Fibroblast of peridontal ligament (primary cell): ENCODE results near the gene DEAF1.
A peak's percentile ranks its signal among the peaks of the same experiment; 100 is the strongest.
"Not testable (repeated sequence)": the region's sequence is repeated elsewhere in the genome, so short reads cannot be mapped to it uniquely, and the experiment has no call there.

ENCODE experiments used
- DNase-seq: peaks from one replicate; pipeline ENCODE4 v3.0.0-alpha.2; 2010; ENCODE audit errors: extremely low read depth

DEAF1 gene, protein sequence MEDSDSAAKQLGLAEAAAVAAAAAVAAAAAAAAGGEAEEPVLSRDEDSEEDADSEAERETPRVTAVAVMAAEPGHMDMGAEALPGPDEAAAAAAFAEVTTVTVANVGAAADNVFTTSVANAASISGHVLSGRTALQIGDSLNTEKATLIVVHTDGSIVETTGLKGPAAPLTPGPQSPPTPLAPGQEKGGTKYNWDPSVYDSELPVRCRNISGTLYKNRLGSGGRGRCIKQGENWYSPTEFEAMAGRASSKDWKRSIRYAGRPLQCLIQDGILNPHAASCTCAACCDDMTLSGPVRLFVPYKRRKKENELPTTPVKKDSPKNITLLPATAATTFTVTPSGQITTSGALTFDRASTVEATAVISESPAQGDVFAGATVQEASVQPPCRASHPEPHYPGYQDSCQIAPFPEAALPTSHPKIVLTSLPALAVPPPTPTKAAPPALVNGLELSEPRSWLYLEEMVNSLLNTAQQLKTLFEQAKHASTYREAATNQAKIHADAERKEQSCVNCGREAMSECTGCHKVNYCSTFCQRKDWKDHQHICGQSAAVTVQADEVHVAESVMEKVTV

GRCh38 chr11:694563-695287 lies at the start of gene DEAF1:
Gene DEAF1, minus strand, starts transcription at chr11:695222. Its CDS starts 175 bp downstream, at chr11:695047.
- peak; percentile 96 for DNase-seq

DNA sequence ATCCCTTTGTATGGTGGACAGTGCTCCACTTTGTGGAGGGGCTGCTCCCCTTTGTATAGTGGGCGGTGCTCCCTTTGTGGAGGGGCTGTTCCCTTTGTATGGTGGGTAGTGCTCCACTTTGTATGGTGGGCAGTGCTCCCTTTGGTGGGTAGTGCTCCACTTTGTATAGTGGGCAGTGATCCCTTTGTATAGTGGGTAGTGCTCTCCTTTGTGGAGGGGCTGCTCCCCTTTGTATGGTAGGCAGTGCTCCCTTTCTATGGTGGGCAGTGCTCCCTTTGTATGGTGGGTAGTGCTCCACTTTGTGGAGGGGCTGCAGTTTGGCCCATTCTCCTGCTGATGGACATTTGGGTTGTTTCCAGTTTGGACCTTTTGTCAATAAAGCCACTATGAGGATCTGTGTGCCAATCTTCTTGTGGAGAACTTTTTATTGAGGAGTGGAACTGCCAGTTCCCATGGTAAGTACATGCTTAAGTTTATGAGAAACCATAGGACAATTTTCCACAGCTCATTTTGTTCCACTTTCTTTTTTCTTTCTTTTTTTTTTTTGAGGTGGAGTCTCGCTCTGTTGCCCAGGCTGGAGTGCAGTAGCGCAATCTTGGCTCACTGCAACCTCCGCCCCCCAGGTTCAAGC lies 47.7 kb upstream of the DEAF1 start:
- DNase-seq = no peak

GRCh38 chr11:742156-742546 lies 47.1 kb upstream of the DEAF1 start:
- DNase-seq = no peak

- not testable (repeated sequence) for DNase-seq
These were observed 42.9 kb upstream of the DEAF1 start for GRCh38 chr11:737899-738298.

DNA sequence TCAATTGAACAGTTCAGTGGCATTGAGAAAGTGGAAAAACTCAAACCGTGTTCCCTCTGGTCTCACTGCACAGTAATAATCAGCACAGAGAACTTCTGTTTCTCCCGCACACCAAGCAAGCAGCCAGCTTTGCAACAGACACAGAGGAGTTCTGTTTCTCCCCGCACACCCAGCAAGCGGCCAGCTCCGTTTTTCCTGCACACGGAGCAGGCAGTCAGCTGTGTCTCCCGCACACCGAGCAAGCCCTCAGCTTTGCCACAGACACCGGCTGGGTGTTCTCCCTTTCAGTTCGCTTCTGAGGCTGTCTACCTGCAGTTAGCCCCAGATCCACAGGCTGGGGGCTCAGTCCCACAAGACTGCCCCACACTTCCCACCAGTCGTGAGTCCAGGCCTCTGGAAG lies 42.3 kb upstream of the DEAF1 start:
- no peak for DNase-seq

GRCh38 chr11:734541-734940 lies 39.5 kb upstream of the DEAF1 start:
- not testable (repeated sequence) for DNase-seq

DNA sequence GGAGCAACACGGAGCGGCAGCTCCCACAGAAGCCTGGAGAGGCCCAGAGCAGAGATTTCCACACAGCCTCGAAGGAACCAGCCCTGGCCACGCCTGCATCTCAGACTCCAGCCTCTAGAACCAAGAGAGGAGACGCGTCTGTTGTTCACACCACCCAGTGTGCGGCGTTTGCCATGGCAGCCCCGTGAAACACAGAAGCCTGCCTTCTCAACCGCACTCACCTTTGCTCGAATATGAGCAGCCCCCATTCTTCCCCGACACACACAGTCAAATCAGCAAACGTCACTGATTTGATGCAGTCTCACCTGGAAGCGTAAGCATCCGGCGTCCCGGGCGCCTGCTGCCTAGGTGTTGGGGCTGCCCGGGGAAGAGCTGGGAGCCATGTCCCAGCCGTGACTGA lies 38.0 kb upstream of the DEAF1 start:
- no peak for DNase-seq

DNA sequence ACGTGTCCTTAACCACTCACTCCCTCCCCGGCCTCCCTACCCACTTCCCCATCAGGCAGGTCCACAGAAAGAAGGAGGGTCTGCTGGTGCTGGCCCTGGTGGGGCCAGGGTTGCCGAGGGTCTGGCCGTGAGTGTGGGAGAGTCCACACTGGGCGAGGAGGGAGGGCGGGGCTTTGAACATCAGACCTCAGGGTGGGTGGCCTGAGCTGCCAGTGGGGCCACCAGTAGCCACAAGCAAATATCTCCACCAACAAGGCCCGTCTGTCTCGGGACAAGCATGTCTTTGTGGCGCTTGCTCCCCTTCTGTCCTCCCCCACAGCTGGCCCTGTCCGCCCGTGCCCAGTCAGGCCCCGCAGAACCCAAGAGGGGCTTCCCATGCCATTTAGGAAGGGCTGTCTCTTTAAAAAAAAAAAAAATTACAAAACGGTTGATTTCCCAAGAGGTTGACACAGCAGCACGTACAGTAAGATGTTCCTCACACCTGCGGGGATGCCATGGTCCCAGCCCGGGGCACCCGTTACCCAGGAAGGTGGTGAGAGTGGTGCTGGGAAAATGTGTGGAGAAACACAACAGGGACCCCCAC lies 34.6 kb upstream of the DEAF1 start:
- DNase-seq = no peak

DNA sequence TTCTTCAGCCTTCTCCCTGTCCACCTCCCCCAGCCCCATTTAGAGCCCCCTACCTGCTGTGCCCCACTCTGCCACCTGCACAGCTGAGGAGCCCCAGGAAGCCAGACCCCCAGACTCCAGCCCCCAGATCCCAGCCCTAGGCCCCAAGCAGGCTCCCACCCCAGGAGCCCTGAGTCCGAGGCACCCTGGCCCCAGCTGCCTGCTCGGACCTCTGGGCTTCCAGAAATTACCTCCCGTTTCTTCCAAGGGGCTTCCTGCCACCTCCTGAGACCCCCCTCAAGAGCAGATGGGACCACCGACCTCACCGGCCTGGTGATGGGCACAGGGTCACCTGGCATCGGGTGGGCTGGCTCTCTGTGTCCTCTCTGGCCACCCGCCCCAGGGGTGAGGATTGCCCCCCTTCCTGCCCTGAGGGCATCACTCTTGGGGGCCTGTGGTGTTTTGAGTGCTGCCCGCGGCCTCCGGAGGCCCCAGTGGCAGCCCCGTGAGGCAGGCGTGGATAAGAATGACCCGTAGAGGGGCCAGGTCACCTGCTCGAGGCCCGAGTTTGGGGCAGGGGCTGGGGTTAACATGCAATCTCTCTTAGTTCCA lies 34.0 kb upstream of the DEAF1 start:
- no peak for DNase-seq

DNA sequence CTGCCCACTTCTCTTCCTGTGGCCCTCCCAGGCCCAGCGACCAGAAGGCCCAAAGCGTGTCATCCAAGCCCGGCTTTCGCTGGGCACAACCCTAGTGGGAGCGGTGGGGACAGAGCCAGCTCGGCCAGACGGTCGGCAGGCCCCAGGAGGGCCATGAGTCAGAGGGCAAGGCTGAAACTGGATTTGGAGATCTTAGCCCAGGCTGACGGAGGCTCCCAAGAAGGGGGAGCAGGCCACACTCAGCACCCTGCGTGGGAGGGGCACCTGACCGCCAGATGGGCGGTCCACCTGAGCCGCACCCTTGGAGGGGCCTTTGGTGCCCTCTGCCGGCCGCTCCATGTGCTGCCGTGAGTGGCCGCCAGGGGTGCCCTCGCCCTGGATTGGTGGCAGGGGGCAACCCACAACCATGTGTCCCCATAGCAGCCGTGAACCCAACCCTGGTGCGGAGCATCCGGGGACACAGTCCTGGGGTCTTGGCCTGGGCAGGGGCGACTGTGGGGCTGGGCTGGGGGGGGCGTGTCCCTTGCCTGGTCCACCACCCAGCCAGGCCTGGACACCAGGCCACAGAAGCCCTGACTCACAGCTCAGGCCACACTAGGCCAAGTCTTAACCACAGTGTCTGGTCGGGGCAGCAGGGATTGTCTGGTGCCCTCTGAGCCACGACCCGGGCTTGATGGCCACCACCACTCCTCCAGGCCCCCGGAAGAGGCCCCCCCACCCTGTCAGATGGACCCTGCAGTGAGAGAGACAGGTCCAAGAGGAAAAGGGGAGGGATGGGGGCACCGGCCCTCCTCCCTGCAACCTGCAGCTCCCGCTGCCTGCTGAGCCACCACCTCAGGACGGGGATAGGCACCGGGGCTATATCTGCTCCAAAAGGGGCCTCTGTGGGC lies 33.1 kb upstream of the DEAF1 start:
- peak; percentile 85 for DNase-seq

DNA sequence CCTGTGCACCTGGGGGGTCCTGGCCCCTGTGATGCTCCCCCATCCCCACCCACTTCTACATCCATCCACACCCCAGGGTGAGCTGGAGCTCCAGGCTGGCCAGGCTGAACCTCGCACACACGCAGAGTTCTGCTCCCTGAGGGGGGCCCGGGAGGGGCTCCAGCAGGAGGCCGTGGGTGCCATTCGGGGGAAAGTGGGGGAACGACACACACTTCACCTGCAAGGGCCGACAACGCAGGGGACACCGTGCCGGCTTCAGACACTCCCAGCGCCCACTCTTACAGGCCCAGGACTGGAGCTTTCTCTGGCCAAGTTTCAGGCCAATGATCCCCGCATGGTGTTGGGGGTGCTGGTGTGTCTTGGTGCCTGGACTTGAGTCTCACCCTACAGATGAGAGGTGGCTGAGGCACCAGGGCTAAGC lies 32.3 kb upstream of the DEAF1 start:
- no peak for DNase-seq

GRCh38 chr11:726278-727220 lies 31.5 kb upstream of the DEAF1 start:
- no peak for DNase-seq

- DNase-seq = no peak
These were observed 30.7 kb upstream of the DEAF1 start for GRCh38 chr11:725624-726202.

- DNase-seq = no peak
These were observed 29.9 kb upstream of the DEAF1 start for GRCh38 chr11:724778-725386.

DNA sequence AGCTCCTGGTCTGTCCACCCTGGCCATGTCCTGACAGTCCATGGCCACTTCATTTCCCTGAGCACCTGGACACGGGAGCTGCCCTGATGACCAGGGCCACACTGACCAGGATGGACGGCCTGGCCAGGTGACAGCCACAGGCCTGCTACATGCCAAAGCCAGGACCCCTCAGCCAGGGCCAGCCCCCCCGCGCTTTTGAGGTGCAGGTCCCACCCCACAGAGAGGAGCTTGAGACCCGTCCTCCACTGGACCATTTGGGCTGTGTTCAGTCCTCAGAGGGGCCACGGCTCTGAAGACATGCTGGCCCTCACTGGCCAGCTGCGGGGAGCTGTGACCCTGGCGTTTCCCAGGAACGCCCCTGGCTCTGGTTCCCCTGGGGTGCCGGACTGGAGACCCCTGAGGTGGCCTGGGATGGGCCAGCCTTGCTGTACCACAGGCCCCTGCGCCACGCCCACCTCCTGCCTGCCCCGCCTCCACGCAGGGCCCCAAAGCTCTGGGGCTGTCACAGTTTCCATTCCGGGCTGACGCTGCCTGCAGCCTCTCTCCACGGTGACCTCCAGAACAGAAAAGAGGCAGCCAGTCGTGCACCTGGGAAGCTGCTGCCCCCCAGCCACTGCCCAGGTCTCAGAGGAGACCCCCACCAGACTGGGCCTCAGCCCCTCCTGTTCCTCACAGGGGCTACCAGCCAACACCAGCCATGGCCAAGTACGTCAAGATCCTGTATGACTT lies 29.2 kb upstream of the DEAF1 start:
- DNase-seq = no peak

DNA sequence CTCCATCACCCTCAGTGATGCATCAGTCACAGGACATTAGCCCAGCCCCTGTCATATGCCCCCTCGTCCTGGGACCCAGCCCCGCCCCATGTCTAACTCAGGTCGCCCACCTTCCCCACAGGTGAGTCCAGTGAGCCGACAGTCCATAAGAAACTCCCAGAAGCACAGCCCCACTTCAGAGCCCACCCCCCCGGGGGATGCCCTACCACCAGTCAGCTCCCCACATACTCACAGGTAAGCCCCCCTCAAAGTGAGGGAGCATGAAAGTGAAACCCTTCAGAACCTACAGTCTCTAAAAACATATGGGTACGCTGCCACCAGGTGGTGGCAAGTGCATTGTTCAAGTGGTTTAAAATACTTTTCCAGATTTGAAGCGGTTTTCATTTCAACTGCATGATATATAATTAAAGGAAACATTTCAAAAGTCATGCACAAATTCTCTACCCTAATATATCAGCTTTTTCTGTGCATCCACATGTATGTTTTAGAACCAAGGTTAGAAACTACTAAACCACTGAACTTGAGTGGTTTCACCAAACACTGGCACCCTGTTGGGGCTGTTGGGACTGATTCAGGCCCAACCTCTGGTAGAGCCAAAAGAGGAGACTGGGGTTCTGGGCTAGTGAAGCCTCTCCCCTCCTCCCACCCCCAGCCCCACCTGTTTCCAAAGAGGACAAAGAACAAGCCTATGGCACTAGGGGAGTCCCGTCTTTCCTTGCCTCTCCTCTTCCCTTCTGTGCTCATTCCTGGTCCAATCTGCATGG lies 28.3 kb upstream of the DEAF1 start:
- peak; percentile 64 for DNase-seq

GRCh38 chr11:722346-722811 lies 27.4 kb upstream of the DEAF1 start:
- no peak for DNase-seq
